T-helper 1 cell treated with Interleukin-12 subunit alpha and Interleukin-12 subunit beta and Interleukin-4 antibody, amounts not matched to agents 30 ng/mL and 1 ng/mL, for 36 hours (primary cell): ENCODE results near the gene GRIA4. TPM values are rescaled to one million over a fixed set of nuclear protein-coding genes. Genes with fewer than 3 reads are reported as not detected.
"Not testable (repeated sequence)": the region's sequence is repeated elsewhere in the genome, so short reads cannot be mapped to it uniquely, and the experiment has no call there.

ENCODE experiments used
- intact Hi-C: fragments of 100-400 bp; cut with micrococcal nuclease; formaldehyde crosslinking; loops from one replicate; pipeline ENCODE4 v1.15.1; 2024
- total RNA-seq: library from RNA; stranded (reverse); gene quantifications from 2 replicates; pipeline ENCODE4 v1.2.3, GENCODE V29; 2022

GRIA4 gene
- total RNA-seq, 1 donor from 2014 or later, result not detected

GRCh38 chr11:105718641-105719040 is 108.8 kb downstream of the GRIA4 start:
- intact Hi-C loops, result no loop called here

GRCh38 chr11:105719073-105719822 is 109.4 kb downstream of the GRIA4 start:
- intact Hi-C loops, result no loop called here

- intact Hi-C loops, result no loop called here
These were observed 110.2 kb downstream of the GRIA4 start for GRCh38 chr11:105720096-105720495.

- intact Hi-C loops, result no loop called here
These were observed 113.4 kb downstream of the GRIA4 start for GRCh38 chr11:105723269-105723668.

- intact Hi-C loops, result no loop called here
These were observed 122.7 kb downstream of the GRIA4 start for GRCh38 chr11:105732611-105733010.

GRCh38 chr11:105734426-105734825 is 124.6 kb downstream of the GRIA4 start:
- intact Hi-C loops, result no loop called here

GRCh38 chr11:105738251-105738650 is 128.4 kb downstream of the GRIA4 start:
- intact Hi-C loops, result no loop called here

GRCh38 chr11:105738986-105739795 is 129.3 kb downstream of the GRIA4 start:
- intact Hi-C loops, result no loop called here

GRCh38 chr11:105740164-105740903 is 130.5 kb downstream of the GRIA4 start:
- intact Hi-C loops, result no loop called here

GRCh38 chr11:105741488-105742020 is 131.7 kb downstream of the GRIA4 start:
- intact Hi-C loops, result no loop called here

- intact Hi-C loops, result no loop called here
These were observed 144.4 kb downstream of the GRIA4 start for GRCh38 chr11:105754260-105754659.

- intact Hi-C loops, result no loop called here
These were observed 144.8 kb downstream of the GRIA4 start for GRCh38 chr11:105754716-105755115.

- intact Hi-C loops, result no loop called here
These were observed 147.2 kb downstream of the GRIA4 start for GRCh38 chr11:105757107-105757506.

GRCh38 chr11:105763594-105763993 is 153.7 kb downstream of the GRIA4 start:
- intact Hi-C loops, result no loop called here

GRCh38 chr11:105767931-105768330 is 158.1 kb downstream of the GRIA4 start:
- intact Hi-C loops, result no loop called here

- intact Hi-C loops, result no loop called here
These were observed 159.8 kb downstream of the GRIA4 start for GRCh38 chr11:105769627-105770026.

- intact Hi-C loops, result not testable (repeated sequence)
These were observed 163.6 kb downstream of the GRIA4 start for GRCh38 chr11:105773452-105773851.

- intact Hi-C loops, result no loop called here
These were observed 165.0 kb downstream of the GRIA4 start for GRCh38 chr11:105774899-105775298.

GRCh38 chr11:105780781-105781525 is 171.1 kb downstream of the GRIA4 start:
- intact Hi-C loops, result no loop called here

GRCh38 chr11:105781807-105782206 is 171.9 kb downstream of the GRIA4 start:
- intact Hi-C loops, result no loop called here

GRCh38 chr11:105783216-105783615 is 173.3 kb downstream of the GRIA4 start:
- intact Hi-C loops, result no loop called here
